Endothelial cell of umbilical vein (primary cell): Measurements from ENCODE around the gene KDM4D. TPM values are rescaled to one million over a fixed set of nuclear protein-coding genes. Genes with fewer than 3 reads are reported as not detected.
A peak's percentile ranks its signal among the peaks of the same experiment; 100 is the strongest.
"Not testable (repeated sequence)": the region's sequence is repeated elsewhere in the genome, so short reads cannot be mapped to it uniquely, and the experiment has no call there.

Experiments
- BruUV-seq: library from RNA; stranded (reverse); fragments of 400-500 nt; replicated peaks from 2 replicates; lab custom pipeline; 2021; lab: Mats Ljungman, UMichigan
- CTCF ChIA-PET: fragments of 300-600, 350-600 bp; sonication (Branson Sonifier 250); formaldehyde crosslinking; loops from one replicate; lab custom pipeline; 2021; ENCODE audit warnings: antibody characterized with exemption, inconsistent platforms; lab: Charles Lee
- POLR2A ChIA-PET: fragments of 300-600, 350-600 bp; sonication (Branson Sonifier 250); formaldehyde crosslinking; loops from one replicate; lab custom pipeline; 2021; ENCODE audit warnings: antibody characterized with exemption, inconsistent platforms; lab: Charles Lee
- DNase-seq: peaks from one replicate; pipeline ENCODE4 v3.0.0-alpha.2; 2011; ENCODE audit warnings: low read depth, low spot score
- FAIRE-seq: peaks from 2 replicates; lab custom pipeline; 2011; peaks lifted over from hg19 to GRCh38; lab: Jason Lieb, UNC
- H2AFZ ChIP-seq: 2 replicates; pipeline ENCODE4 v1.6.0; 2012; ENCODE audit warnings: low read depth, low read length, control low read depth, inconsistent platforms
- H3K27ac ChIP-seq: 2 replicates; pipeline ENCODE4 v1.5.1; 2011; ENCODE audit warnings: low read depth, mild to moderate bottlenecking, control low read depth, low read length, moderate library complexity; ENCODE audit not compliant: insufficient read depth
- H3K27me3 ChIP-seq, 2 experiments: 2 replicates each; pipeline versions ENCODE4 v1.6.0 to v1.6.1; 2011; ENCODE audit warnings: low read length in 2 of 2, mixed read lengths in 1 of 2; ENCODE audit not compliant: control insufficient read depth in 2 of 2, insufficient read depth in 2 of 2
- H3K36me3 ChIP-seq, 2 experiments: 2 replicates in 1 of 2; 3 replicates in 1 of 2; pipeline ENCODE4 v1.5.1; 2011; ENCODE audit warnings: low read length in 2 of 2, mild to moderate bottlenecking in 1 of 2, moderate library complexity in 1 of 2; ENCODE audit not compliant: control insufficient read depth in 2 of 2, insufficient read depth in 2 of 2; ENCODE audit errors: extremely low read depth in 1 of 2
- H3K4me1 ChIP-seq: 3 replicates; pipeline ENCODE4 v1.5.1; 2011; ENCODE audit warnings: mild to moderate bottlenecking, low read length; ENCODE audit not compliant: control insufficient read depth, insufficient read depth; ENCODE audit errors: extremely low read depth
- H3K4me2 ChIP-seq: 2 replicates; pipeline ENCODE4 v1.6.1; 2011; ENCODE audit warnings: low read length, control low read depth, mixed read lengths; ENCODE audit not compliant: insufficient read depth
- H3K4me3 ChIP-seq, 3 experiments: fragments of 200-600 bp in 1 of 3; sonication (generic), shearing (Covaris generic) in 1 of 3; replicated peaks in 1 of 3; 2 replicates each; pipeline ENCODE4 v1.5.1; 2011 to 2016; ENCODE audit warnings: control low read depth in 3 of 3, low read length in 3 of 3, mild to moderate bottlenecking in 2 of 3, inconsistent platforms in 1 of 3, low read depth in 1 of 3, moderate library complexity in 1 of 3; ENCODE audit not compliant: insufficient read depth in 1 of 3
- H3K79me2 ChIP-seq: 2 replicates; pipeline ENCODE4 v1.6.0; 2012; ENCODE audit warnings: low read length, inconsistent platforms; ENCODE audit not compliant: control insufficient read depth, insufficient read depth
- H3K9ac ChIP-seq: replicated peaks from 2 replicates; pipeline ENCODE3; 2011; ENCODE audit warnings: low read length, control low read depth; ENCODE audit not compliant: insufficient read depth; ENCODE audit errors: extremely low read depth
- H3K9me1 ChIP-seq: replicated peaks from 3 replicates; pipeline ENCODE4 v1.6.0; 2011; ENCODE audit warnings: mild to moderate bottlenecking, low read length; ENCODE audit not compliant: control insufficient read depth, insufficient read depth; ENCODE audit errors: extremely low read depth
- H3K9me3 ChIP-seq: replicated peaks from 2 replicates; pipeline ENCODE4 v1.5.1; 2012; ENCODE audit warnings: low read length, inconsistent platforms; ENCODE audit not compliant: control insufficient read depth, insufficient read depth
- H4K20me1 ChIP-seq: replicated peaks from 2 replicates; pipeline ENCODE3; 2011; ENCODE audit warnings: mild to moderate bottlenecking, low read length; ENCODE audit not compliant: control insufficient read depth, insufficient read depth; ENCODE audit errors: extremely low read depth
- CTCF ChIP-seq, 2 donors: IDR thresholded peaks; 1 replicate in 1 of 2; 2 replicates in 1 of 2; pipeline ENCODE4 v1.5.1; 2011; ENCODE audit warnings: low read length in 2 of 2, mild to moderate bottlenecking in 2 of 2, moderate library complexity in 2 of 2, control low read depth in 1 of 2, inconsistent platforms in 1 of 2, low read depth in 1 of 2; ENCODE audit not compliant: insufficient read depth in 1 of 2; ENCODE audit errors: extremely low read depth in 1 of 2
- EZH2 ChIP-seq: IDR thresholded peaks from 2 replicates; pipeline ENCODE4 v1.6.1; 2012; ENCODE audit warnings: borderline replicate concordance, low read depth, mild to moderate bottlenecking, moderate library complexity, low read length, inconsistent platforms; ENCODE audit not compliant: severe bottlenecking
- FOS ChIP-seq: IDR thresholded peaks from 2 replicates; pipeline ENCODE4 v1.6.1; 2011; ENCODE audit warnings: mild to moderate bottlenecking, low read length, moderate library complexity, borderline replicate concordance; ENCODE audit not compliant: insufficient read depth
- GATA2 ChIP-seq: IDR thresholded peaks from 2 replicates; pipeline ENCODE4 v1.7.0; 2011; ENCODE audit warnings: low read depth, mild to moderate bottlenecking, moderate library complexity, mixed read lengths, low read length; ENCODE audit not compliant: insufficient read length, insufficient read depth
- JUN ChIP-seq: IDR thresholded peaks from 2 replicates; pipeline ENCODE4 v1.6.1; 2011; ENCODE audit warnings: borderline replicate concordance, low read depth; ENCODE audit not compliant: insufficient read length, insufficient read depth
- MYC ChIP-seq: IDR thresholded peaks from one replicate; pipeline ENCODE4 v1.6.1; 2011; ENCODE audit warnings: mild to moderate bottlenecking, low read depth, low read length
- POLR2A ChIP-seq: IDR thresholded peaks from 2 replicates; pipeline ENCODE4 v1.6.1; 2012; ENCODE audit warnings: low read depth, mild to moderate bottlenecking, control low read depth, low read length
- POLR2AphosphoS5 ChIP-seq: IDR thresholded peaks from 2 replicates; pipeline ENCODE4 v1.6.1; 2012; ENCODE audit warnings: low read depth, mild to moderate bottlenecking, control low read depth, low read length, moderate library complexity; ENCODE audit not compliant: insufficient read depth
- dilution Hi-C: fragments of 300-500 bp; cut with MboI; formaldehyde crosslinking; loops from one replicate; pipeline ENCODE4 v1.15.0; 2019; ENCODE audit warnings: low sequenced_read_pairs; ENCODE audit not compliant: extremely low pct_ligation_motif_present
- intact Hi-C: fragments of 100-400 bp; cut with micrococcal nuclease; formaldehyde crosslinking; loops from one replicate; pipeline ENCODE4 v1.10.0; 2022
- polyA plus RNA-seq, 4 experiments: library from polyadenylated mRNA; depleted of rRNA in 3 of 4; stranded (reverse) in 3 of 4; unstranded in 1 of 4; fragments of >200 nt; gene quantifications; 2 replicates each; pipeline versions ENCODE4 v1.2.1 to v1.2.3, GENCODE V29; 2011 to 2012; ENCODE audit warnings: missing spikeins in 1 of 4
- total RNA-seq: library from RNA; stranded (reverse); gene quantifications from 2 replicates; pipeline ENCODE4 v1.2.3, GENCODE V29; 2021
- TF ChIP-seq, protein P1 (sequence below): IDR thresholded peaks from 2 replicates; pipeline ENCODE4 v1.6.1; 2011; ENCODE audit not compliant: insufficient read depth, insufficient read length

Gene KDM4D
- total and polyA plus RNA-seq, 2 donors (not counting 3 experiments of a cell fraction or from before 2014, with no cell fraction given) = 1.0 to 1.3 TPM

GRCh38 chr11:94928117-94928990, 45.2 kb upstream of the KDM4D start:
- Histone ChIP-seq H3K9me3 (no peaks in the 10 kb centered on the region), H3K79me2 (no peaks in the 10 kb centered on the region), H3K4me3 (no peak overlapping the region), H3K27ac (peak overlapping the region; percentile 92), H3K36me3 (no peaks in the 10 kb centered on the region), H3K4me1 (peaks cover 48% of the 10 kb centered on the region), H2AFZ (no peak overlapping the region), H3K9me1 (no peaks in the 10 kb centered on the region), H3K9ac (no peak overlapping the region), H4K20me1 (no peaks in the 10 kb centered on the region), H3K27me3 (no peaks in the 10 kb centered on the region), H3K4me2 (no peak overlapping the region)
- peak; percentile 20 for DNase-seq
- intact Hi-C loops = loop anchor here (5.0 kb wide), 1 partner anchor 39 kb away; no protein-coding TSS in a partner anchor
- dilution Hi-C loops = no loop called here
- FAIRE-seq = no peak
- ChIA-PET POLR2A (no interaction called here), CTCF (interaction anchor here (1.2 kb wide), 1 partner anchor 187 kb away, joined by 3 read pairs; no protein-coding TSS in a partner anchor)
- BruUV-seq = no TSS peak
- TF ChIP-seq POLR2AphosphoS5 (no peak), EZH2 (no peak), POLR2A (no peak), JUN (no peak), MYC (no peak), CTCF (IDR thresholded peaks at IDR 0.05; ENCODE audit: extremely low read depth in 1 of 2, insufficient read depth in 1 of 2, low read depth in 1 of 2, low read length in 2 of 2) (no peak), GATA2 (no peak), FOS (no peak)
- TF ChIP-seq, protein P1, sequence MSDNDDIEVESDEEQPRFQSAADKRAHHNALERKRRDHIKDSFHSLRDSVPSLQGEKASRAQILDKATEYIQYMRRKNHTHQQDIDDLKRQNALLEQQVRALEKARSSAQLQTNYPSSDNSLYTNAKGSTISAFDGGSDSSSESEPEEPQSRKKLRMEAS = no peak

DNA sequence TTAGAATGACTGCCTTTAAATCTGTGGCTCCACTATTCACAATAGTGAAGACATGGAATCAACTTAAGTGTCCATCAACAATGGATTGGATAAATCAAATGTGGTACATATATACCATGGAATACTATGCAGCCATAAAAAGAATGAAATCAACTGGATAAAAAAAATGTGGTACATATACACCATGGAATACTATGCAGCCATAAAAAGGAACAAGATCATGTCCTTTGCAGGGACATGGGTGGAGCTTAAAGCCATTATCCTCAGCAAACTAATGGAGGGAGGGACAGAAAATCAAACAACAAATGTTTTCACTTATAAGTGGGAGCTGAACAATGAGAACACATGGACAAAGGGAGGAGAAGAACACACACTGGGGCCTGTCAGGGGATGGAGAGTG, 41.4 kb upstream of the KDM4D start:
- H3K9me1 ChIP-seq, H2AFZ ChIP-seq, H3K9me3 ChIP-seq, CTCF ChIA-PET, DNase-seq, H3K27me3 ChIP-seq, POLR2A ChIA-PET, H3K4me2 ChIP-seq, H3K9ac ChIP-seq, H3K4me3 ChIP-seq, H3K27ac ChIP-seq, H3K79me2 ChIP-seq, dilution Hi-C loops, H3K36me3 ChIP-seq, FAIRE-seq, BruUV-seq, H4K20me1 ChIP-seq: not testable (repeated sequence)
- peaks cover 53% of the 10 kb centered on the region for H3K4me1 ChIP-seq
- intact Hi-C loops = loop anchor here (2.0 to 10.0 kb wide), 2 partner anchors 137 to 797 kb away; no protein-coding TSS in a partner anchor
